Gastroesophageal sphincter (tissue), 3 donors: ENCODE measurements around the gene ABRACL.

Experiments used
- POLR2A ChIP-seq, 2 donors: fragments of 450-650 bp; IDR thresholded peaks; one replicate each; pipeline ENCODE4 v1.6.1; 2017; ENCODE audit warnings: antibody characterized with exemption in 2 of 2, mild to moderate bottlenecking in 2 of 2, moderate library complexity in 1 of 2
- POLR2AphosphoS5 ChIP-seq: sonication (generic); formaldehyde crosslinking; IDR thresholded peaks from one replicate; pipeline ENCODE4 v1.6.1; 2017; ENCODE audit warnings: antibody characterized with exemption
- TF ChIP-seq, protein P1 (sequence below), 4 experiments: fragments of 200-600 bp in 2 of 4; fragments of 450-650 bp in 2 of 4; sonication (generic) in 1 of 4; IDR thresholded peaks; one replicate each; pipeline ENCODE4 v1.5.1; 2017 to 2019; ENCODE audit warnings: antibody characterized with exemption in 4 of 4, mild to moderate bottlenecking in 2 of 4, moderate library complexity in 2 of 4

DNA sequence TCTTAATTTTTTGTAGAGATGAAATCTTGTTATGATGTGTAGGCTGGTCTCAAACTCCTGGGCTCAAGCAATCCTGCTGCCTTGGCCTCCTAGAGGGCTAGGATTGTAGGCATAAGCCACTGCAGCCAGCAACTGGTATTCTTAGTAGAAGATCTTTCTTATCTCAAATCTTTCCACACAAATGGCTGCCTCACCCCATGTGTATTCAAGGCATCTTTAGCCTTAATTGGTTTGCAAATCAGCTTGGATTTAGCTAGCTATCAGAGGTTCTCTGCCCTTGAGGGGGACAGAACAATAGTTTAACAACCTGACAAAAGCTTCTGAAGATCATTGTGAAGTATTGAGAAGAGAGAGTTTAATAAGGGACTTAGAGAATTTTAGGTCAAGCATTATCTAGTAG is 17.9 kb upstream of the ABRACL start:
- TF ChIP-seq, protein P1, sequence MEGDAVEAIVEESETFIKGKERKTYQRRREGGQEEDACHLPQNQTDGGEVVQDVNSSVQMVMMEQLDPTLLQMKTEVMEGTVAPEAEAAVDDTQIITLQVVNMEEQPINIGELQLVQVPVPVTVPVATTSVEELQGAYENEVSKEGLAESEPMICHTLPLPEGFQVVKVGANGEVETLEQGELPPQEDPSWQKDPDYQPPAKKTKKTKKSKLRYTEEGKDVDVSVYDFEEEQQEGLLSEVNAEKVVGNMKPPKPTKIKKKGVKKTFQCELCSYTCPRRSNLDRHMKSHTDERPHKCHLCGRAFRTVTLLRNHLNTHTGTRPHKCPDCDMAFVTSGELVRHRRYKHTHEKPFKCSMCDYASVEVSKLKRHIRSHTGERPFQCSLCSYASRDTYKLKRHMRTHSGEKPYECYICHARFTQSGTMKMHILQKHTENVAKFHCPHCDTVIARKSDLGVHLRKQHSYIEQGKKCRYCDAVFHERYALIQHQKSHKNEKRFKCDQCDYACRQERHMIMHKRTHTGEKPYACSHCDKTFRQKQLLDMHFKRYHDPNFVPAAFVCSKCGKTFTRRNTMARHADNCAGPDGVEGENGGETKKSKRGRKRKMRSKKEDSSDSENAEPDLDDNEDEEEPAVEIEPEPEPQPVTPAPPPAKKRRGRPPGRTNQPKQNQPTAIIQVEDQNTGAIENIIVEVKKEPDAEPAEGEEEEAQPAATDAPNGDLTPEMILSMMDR (IDR thresholded peaks at IDR 0.05), result no peak
- no peak for TF ChIP-seq POLR2AphosphoS5
- no peak for TF ChIP-seq POLR2A (IDR thresholded peaks at IDR 0.05)
